Measurements from ENCODE around the gene RPL21.
"Not testable (repeated sequence)": the region's sequence is repeated elsewhere in the genome, so short reads cannot be mapped to it uniquely, and the experiment has no call there.

The RPL21 gene

GRCh38 chr13:27293076-27293691 lies 41.8 kb downstream of the RPL21 start:
- no peak for DNase-seq

DNA sequence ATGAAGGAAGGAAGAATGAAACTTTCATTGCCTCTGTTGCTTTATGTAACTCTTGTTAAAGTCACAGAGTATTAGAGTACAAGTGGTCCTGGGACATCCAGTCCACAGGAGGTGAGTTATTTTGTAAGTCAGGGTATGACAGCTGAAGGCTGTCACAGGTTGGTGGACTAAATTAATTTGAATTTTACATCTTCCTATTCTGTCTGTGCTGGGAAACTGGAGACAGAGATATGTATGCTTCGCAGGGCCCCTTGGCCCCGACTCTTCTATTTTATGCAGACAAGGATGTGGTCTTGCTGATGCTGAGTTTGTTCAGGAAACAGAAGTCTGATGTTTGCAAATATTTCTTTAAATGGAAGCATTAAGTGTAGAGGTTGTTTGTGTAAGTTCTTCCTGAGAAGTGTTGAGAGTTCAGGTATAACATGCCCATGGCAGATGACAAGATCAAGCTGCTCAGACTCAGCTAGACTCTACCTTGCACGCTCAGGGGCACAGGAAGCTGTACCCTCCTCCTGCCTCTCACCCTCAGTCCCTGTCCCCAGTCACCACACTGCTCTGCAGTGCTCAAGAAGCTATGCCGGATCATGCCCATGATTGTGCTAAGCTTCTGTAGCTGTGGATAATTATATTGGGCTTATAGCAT lies 42.6 kb downstream of the RPL21 start:
- no peak for DNase-seq

DNA sequence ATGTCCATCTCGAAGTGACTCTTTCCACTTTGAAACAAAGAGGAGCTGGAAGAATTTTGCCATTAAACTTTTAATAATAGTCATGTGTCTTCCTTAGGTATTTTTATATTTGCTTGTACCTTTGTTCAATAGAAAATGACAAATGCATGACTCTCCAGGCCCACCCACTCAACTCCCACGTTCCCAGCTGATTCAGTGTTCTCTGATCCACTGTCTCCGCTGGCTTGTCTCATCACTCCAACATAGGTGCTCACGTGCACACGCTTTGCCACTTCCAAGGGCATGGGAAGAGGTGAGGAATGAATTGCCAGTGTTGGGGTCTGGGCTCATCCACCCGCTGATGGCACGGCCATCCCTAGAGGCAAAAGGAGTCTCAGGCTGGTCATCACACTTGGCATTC lies 43.7 kb downstream of the RPL21 start:
- DNase-seq: no peak

- DNase-seq: no peak
Observed at GRCh38 chr13:27295660-27296059, 44.3 kb downstream of the RPL21 start.

DNA sequence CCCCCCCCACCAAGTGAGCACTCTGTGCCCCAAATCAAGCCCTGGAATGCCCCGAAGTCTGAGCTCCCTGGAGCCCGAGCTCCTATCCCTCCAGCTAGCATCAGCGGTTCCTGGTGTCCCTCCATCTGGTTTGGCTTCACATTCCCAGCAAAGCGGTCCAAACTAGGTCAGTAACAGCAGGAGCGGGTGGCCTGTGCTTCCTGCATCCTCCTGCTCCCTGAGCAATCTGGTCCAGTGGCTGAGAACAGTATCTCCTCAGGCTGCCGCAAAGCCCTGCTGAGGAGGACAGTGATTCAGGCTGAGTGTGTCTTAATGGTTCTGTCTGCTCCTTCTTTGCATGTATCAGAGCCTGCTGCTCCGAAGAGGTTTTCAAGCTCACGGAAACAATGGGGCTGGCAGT lies 45.1 kb downstream of the RPL21 start:
- DNase-seq: no peak

DNA sequence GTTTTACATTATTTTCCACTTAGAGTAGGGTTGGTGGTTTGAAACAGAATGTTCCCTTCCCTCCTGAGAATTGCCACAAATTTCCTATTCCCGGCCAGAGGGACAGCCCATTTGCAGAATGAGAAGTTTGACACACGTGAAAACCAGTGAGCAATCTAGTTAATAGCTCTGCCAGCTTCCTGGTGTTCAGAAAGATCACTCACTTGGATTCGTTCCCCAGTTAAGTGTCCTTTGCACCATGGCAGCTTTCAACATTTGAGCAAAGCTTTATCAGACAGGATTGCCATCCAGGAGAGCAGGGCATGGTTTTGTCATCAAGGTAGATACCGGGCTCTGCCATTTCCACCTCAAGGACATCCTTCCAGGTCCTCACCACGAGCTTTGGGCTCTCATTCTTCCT lies 47.5 kb downstream of the RPL21 start:
- DNase-seq: no peak

DNA sequence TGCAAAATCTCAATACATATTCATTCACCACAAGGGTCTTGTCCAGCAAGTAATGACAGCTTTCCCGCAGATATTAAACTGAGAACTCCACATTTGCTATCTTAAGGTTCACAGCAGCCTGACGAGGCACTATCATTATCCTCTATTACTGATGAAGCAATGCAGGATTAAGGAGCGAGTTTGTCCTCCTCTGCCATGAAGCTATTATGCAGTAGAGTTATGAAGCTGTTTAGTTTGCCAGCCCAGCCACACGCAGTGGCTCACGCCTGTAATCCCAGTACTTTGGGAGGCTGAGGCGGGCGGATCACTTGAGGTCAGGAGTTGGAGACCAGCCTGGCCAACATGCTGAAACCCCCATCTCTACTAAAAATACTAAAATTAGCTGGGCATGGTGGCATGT lies 49.0 kb downstream of the RPL21 start:
- not testable (repeated sequence) for DNase-seq

DNA sequence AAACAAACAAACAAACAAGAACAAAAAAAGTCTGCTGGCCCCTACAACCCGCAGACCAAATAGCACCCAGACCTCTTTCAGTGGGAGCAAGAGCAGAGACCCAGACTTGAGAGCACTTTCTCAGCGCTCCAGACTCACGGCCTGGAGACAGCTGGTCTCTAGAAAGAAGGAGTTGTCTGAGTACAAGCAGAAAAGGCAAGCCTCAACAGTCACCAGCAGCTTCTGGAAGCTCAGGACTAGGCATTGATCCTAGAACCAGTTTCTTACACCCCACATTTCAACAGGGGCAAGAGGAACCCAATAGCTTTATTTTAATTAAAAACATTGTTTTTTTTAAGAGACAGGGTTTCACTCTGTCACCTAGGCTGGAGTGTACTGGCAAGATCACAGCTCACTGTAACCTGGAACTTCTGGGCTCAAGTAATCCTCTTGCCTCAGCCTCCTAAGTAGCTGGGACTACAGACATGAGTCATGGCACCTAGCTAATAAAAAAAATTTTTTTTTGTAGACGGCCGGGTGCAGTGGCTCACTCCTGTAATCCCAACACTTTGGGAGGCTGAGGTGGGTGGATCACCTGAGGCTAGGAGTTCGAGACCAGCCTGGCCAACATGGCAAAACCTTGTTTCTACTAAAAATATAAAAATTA lies 49.7 kb downstream of the RPL21 start:
- DNase-seq: no peak

DNA sequence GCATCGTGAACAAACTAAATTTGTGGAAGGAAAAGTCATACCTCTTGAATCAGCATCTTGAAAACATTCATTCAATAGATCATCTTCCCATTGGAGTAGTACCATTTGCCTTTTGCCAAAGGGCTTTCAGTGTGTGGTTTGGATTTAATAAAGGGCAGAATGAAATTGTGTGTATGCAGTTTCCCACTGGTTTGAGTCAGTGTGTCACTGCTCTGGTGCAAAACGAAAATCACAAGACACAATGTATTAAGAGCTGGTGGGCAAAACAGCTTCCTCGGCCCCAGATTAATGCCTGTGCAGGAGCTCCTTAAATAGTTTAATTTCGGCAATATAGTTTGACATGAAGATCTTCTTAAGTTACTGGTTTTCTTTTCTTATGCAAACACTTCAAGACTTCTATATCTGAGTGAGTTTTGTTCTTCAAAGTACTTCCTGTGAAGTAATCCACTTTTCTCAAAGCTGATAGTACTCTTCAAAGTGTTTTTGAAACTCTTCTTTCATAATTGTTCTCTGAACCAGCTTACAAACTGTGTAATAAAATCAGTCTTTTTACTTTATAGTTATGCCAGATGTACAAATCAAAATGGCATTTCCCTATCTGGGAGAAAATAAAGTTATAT lies 51.4 kb downstream of the RPL21 start:
- DNase-seq: no peak

DNA sequence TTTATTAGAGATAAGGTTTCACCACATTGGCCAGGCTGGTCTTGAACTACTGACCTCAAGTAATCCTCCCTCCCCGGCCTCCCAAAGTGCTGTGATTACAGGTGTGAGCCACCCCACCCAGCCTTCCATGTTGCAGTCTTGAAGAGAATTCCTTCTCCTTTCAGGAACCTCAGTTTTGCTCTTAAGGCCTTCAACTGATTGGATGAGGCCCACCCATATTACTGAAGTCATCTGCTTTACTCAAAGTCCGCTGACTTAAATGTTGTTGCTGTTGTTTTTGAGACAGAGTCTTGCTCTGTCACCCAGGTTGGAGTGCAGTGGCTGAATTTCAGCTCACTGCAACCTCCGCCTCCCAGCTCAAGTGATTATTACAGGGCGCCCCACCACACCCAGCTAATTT lies 52.7 kb downstream of the RPL21 start:
- no peak for DNase-seq

GRCh38 chr13:27304611-27305010 lies 53.3 kb downstream of the RPL21 start:
- DNase-seq: no peak

Data from Kasumi-1 (cell line).